HEK293 (cell line): Measurements from ENCODE around the gene SIRT4.
A peak's percentile ranks its signal among the peaks of the same experiment; 100 is the strongest.

Experiments
- CTCF ChIA-PET: fragments of 350-600 bp; formaldehyde crosslinking; extraction: SDS; loops from one replicate; lab custom pipeline; 2021; ENCODE audit warnings: antibody characterized with exemption; lab: Yijun Ruan, JAX
- POLR2A ChIA-PET: fragments of 300-600 bp; formaldehyde crosslinking; extraction: SDS; loops from one replicate; lab custom pipeline; 2020; ENCODE audit warnings: antibody characterized with exemption, inconsistent platforms; lab: Yijun Ruan, JAX
- H3K27ac ChIP-seq: fragments of 200-500 bp; sonication (Bioruptor generic); 2 replicates; pipeline ENCODE4 v1.5.1; 2014; ENCODE audit warnings: low read depth, low read length, control low read depth, inconsistent platforms; ENCODE audit errors: extremely low read depth
- H3K36me3 ChIP-seq, 2 experiments: fragments of 200-500 bp in 1 of 2; sonication (Bioruptor generic) in 1 of 2; 1 replicate in 1 of 2; 2 replicates in 1 of 2; pipeline ENCODE4 v1.5.1; 2014 to 2017; ENCODE audit warnings: inconsistent platforms in 2 of 2, low read length in 2 of 2; ENCODE audit not compliant: control insufficient read depth in 2 of 2, insufficient read depth in 1 of 2
- H3K4me1 ChIP-seq: fragments of 200-500 bp; sonication (Bioruptor generic); 2 replicates; pipeline ENCODE4 v1.5.1; 2014; ENCODE audit warnings: mild to moderate bottlenecking, low read length, inconsistent platforms; ENCODE audit not compliant: control insufficient read depth, insufficient read depth
- H3K4me3 ChIP-seq: 2 replicates; pipeline ENCODE4 v1.5.1; 2011; ENCODE audit warnings: low read depth, mild to moderate bottlenecking, control low read depth, low read length, moderate library complexity
- H3K9me3 ChIP-seq: fragments of 200-500 bp; sonication (Bioruptor generic); 2 replicates; pipeline ENCODE4 v1.5.1; 2014; ENCODE audit warnings: low read depth, low read length, inconsistent platforms; ENCODE audit not compliant: control insufficient read depth, insufficient read depth
- GLIS2 ChIP-seq: fragments of 450-650 bp; formaldehyde crosslinking; IDR thresholded peaks from 2 replicates; pipeline ENCODE4 v1.5.1; 2016; ENCODE audit warnings: missing biosample characterization, missing genetic modification characterization
- PRDM1 ChIP-seq: fragments of 450-650 bp; formaldehyde crosslinking; IDR thresholded peaks from 2 replicates; pipeline ENCODE4; 2016; ENCODE audit warnings: missing biosample characterization, missing genetic modification characterization
- ZBTB17 ChIP-seq: fragments of 450-650 bp; formaldehyde crosslinking; IDR thresholded peaks from 2 replicates; pipeline ENCODE4 v1.5.1; 2016; ENCODE audit warnings: missing biosample characterization, missing genetic modification characterization
- ZIC2 ChIP-seq: fragments of 450-650 bp; formaldehyde crosslinking; IDR thresholded peaks from 2 replicates; pipeline ENCODE4 v1.5.1; 2016; ENCODE audit warnings: missing biosample characterization, missing genetic modification characterization
- ZNF10 ChIP-seq: fragments of 450-650 bp; formaldehyde crosslinking; IDR thresholded peaks from 2 replicates; pipeline ENCODE4 v1.5.1; 2017; ENCODE audit warnings: missing biosample characterization, missing genetic modification characterization
- ZNF132 ChIP-seq: fragments of 450-650 bp; formaldehyde crosslinking; IDR thresholded peaks from 2 replicates; pipeline ENCODE4 v1.5.1; 2017; ENCODE audit warnings: missing biosample characterization, missing genetic modification characterization, borderline replicate concordance
- ZNF184 ChIP-seq: fragments of 450-650 bp; IDR thresholded peaks from 2 replicates; pipeline ENCODE4 v1.5.1; 2018; ENCODE audit warnings: missing biosample characterization, mild to moderate bottlenecking, missing genetic modification characterization
- ZNF23 ChIP-seq: fragments of 450-650 bp; formaldehyde crosslinking; IDR thresholded peaks from 2 replicates; pipeline ENCODE4 v1.5.1; 2016; ENCODE audit warnings: missing biosample characterization, missing genetic modification characterization, borderline replicate concordance
- ZNF324 ChIP-seq: fragments of 450-650 bp; formaldehyde crosslinking; IDR thresholded peaks from 2 replicates; pipeline ENCODE4 v1.5.1; 2016; ENCODE audit warnings: missing biosample characterization, missing genetic modification characterization
- ZNF335 ChIP-seq: fragments of 450-650 bp; formaldehyde crosslinking; conservative IDR thresholded peaks from 2 replicates; pipeline ENCODE4 v1.5.1; 2016; ENCODE audit warnings: missing biosample characterization, missing genetic modification characterization
- ZNF366 ChIP-seq: fragments of 450-650 bp; formaldehyde crosslinking; conservative IDR thresholded peaks from 2 replicates; pipeline ENCODE4 v1.5.1; 2016; ENCODE audit warnings: missing biosample characterization, missing genetic modification characterization
- ZNF37A ChIP-seq: fragments of 450-650 bp; IDR thresholded peaks from 2 replicates; pipeline ENCODE4 v1.5.1; 2018; ENCODE audit warnings: missing biosample characterization, missing genetic modification characterization
- ZNF600 ChIP-seq: fragments of 450-650 bp; formaldehyde crosslinking; IDR thresholded peaks from 2 replicates; pipeline ENCODE4 v1.5.1; 2016; ENCODE audit warnings: missing biosample characterization, missing genetic modification characterization
- TF ChIP-seq, protein P1 (sequence below): fragments of 450-650 bp; formaldehyde crosslinking; IDR thresholded peaks from 2 replicates; pipeline ENCODE4 v1.5.1; 2016; ENCODE audit warnings: missing biosample characterization, missing genetic modification characterization
- TF ChIP-seq, protein P2 (sequence below): fragments of 450-650 bp; formaldehyde crosslinking; IDR thresholded peaks from 2 replicates; pipeline ENCODE4 v1.5.1; 2016; ENCODE audit warnings: missing biosample characterization, missing genetic modification characterization, low read depth
- TF ChIP-seq, protein P3 (sequence below): fragments of 450-650 bp; formaldehyde crosslinking; IDR thresholded peaks from 2 replicates; pipeline ENCODE4 v1.5.1; 2016; ENCODE audit warnings: missing biosample characterization, missing genetic modification characterization
- TF ChIP-seq, protein P4 (sequence below): fragments of 450-650 bp; formaldehyde crosslinking; IDR thresholded peaks from 2 replicates; pipeline ENCODE4 v1.5.1; 2016; ENCODE audit warnings: missing biosample characterization, missing genetic modification characterization
- TF ChIP-seq, protein P5 (sequence below): fragments of 450-650 bp; formaldehyde crosslinking; IDR thresholded peaks from 2 replicates; pipeline ENCODE4 v1.5.1; 2016; ENCODE audit warnings: missing biosample characterization, missing genetic modification characterization
- TF ChIP-seq, protein P6 (sequence below): fragments of 450-650 bp; formaldehyde crosslinking; IDR thresholded peaks from 2 replicates; pipeline ENCODE4 v1.5.1; 2016; ENCODE audit warnings: missing biosample characterization, missing genetic modification characterization

SIRT4 gene

DNA sequence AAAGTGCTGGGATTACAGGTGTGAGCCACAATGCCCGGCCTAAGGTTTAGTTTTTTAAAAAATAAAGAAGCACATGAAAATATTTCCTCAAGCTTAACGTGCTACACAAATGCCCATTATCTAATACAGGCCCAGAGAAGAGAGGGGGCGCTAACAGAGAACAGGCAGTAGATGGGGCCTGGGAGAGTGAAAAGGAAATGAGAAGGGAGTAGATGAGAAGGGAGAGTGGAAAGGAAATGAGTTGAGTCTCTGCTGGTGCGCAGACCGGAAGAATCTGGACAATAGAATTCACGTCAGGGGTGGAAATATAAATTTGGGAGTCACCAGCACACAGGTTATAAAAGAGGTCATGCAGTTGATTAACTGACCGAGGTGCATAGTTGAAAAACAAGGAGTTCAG, 47.3 kb upstream of the SIRT4 start:
- ChIA-PET POLR2A (interaction anchor here (0.5 kb wide), 1 partner anchor 54 kb away, joined by 3 read pairs; the partner anchor contains the start of gene RPLP0), CTCF (interaction anchor here (0.5 to 16.4 kb wide), 6 partner anchors 8 to 29 kb away, joined by 3 to 581 read pairs (median 6); partner anchors contain the start of gene PXN)
- no peak overlapping the region for H3K27ac ChIP-seq
- no peak overlapping the region for H3K4me3 ChIP-seq
- peaks cover 5% of the 10 kb centered on the region; the same call in 1 of the 2 replicates for H3K4me1 ChIP-seq
- no peaks in the 10 kb centered on the region for H3K9me3 ChIP-seq
- TF ChIP-seq, protein P1, sequence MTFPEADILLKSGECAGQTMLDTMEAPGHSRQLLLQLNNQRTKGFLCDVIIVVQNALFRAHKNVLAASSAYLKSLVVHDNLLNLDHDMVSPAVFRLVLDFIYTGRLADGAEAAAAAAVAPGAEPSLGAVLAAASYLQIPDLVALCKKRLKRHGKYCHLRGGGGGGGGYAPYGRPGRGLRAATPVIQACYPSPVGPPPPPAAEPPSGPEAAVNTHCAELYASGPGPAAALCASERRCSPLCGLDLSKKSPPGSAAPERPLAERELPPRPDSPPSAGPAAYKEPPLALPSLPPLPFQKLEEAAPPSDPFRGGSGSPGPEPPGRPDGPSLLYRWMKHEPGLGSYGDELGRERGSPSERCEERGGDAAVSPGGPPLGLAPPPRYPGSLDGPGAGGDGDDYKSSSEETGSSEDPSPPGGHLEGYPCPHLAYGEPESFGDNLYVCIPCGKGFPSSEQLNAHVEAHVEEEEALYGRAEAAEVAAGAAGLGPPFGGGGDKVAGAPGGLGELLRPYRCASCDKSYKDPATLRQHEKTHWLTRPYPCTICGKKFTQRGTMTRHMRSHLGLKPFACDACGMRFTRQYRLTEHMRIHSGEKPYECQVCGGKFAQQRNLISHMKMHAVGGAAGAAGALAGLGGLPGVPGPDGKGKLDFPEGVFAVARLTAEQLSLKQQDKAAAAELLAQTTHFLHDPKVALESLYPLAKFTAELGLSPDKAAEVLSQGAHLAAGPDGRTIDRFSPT (tag by site-specific recombination), result no peak
- TF ChIP-seq ZNF37A (tag by site-specific recombination), result no peak
- TF ChIP-seq ZNF23, result no peak
- TF ChIP-seq PRDM1, result peak; percentile 64; the same call in 1 of the 2 replicates
- peaks cover 0 to 3% of the 10 kb centered on the region in 2 experiments; a peak in 2 of 3 replicates for H3K36me3 ChIP-seq

DNA sequence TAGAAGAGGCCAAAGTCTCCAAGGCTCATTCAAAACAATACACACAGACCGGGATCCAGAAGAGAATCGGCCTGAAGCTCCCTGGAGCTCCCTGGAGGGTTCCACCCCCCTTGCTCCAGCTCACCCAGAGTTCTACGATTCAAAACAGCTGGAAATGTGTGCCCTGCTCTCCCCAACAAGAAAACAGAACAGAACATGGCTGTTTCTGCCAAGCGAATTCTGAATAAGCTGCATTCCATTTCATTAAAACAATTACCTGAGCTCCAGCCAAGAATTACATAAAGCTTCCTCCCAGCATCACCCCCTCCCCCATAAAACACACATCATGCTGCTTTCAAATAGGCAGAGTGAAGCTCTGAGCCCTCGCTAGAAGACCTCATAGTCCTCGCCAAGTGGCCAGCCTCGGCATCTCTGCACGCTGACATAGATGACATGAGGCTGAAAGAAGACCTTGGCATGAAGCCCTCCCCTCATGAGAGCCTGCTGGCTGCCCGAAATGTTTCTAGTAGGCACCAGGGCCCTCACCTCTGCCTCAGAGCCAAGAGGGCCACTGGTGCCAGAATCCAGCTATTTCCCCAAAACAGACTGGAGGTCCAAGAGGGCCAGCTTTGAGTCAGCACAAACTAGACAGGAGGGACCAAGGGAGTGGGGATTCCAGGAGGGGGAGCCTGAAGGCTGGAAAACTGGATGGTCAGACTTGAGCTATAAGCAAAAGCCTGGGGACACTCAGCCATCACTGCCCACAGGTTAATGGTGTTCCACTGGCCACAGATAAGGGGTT, 44.9 kb upstream of the SIRT4 start:
- CTCF ChIA-PET, result interaction anchor here (0.7 to 16.4 kb wide), 7 partner anchors 8 to 1330 kb away, joined by 3 to 581 read pairs (median 7); partner anchors contain the start of gene PXN
- peaks cover 0 to 3% of the 10 kb centered on the region in 2 experiments; a peak in 2 of 3 replicates for H3K36me3 ChIP-seq
- POLR2A ChIA-PET, result interaction anchor here (0.8 to 2.3 kb wide), 8 partner anchors 8 to 140 kb away, joined by 3 to 16 read pairs (median 8); partner anchors contain the start of genes PXN, RNU4-2 and RPLP0
- H3K4me1 ChIP-seq, result peaks cover 5% of the 10 kb centered on the region; the same call in 1 of the 2 replicates
- H3K4me3 ChIP-seq, result no peak overlapping the region
- H3K9me3 ChIP-seq, result no peaks in the 10 kb centered on the region
- no peak overlapping the region for H3K27ac ChIP-seq
- TF ChIP-seq, protein P2, sequence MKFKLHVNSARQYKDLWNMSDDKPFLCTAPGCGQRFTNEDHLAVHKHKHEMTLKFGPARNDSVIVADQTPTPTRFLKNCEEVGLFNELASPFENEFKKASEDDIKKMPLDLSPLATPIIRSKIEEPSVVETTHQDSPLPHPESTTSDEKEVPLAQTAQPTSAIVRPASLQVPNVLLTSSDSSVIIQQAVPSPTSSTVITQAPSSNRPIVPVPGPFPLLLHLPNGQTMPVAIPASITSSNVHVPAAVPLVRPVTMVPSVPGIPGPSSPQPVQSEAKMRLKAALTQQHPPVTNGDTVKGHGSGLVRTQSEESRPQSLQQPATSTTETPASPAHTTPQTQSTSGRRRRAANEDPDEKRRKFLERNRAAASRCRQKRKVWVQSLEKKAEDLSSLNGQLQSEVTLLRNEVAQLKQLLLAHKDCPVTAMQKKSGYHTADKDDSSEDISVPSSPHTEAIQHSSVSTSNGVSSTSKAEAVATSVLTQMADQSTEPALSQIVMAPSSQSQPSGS, result no peak
- TF ChIP-seq GLIS2 (tag by site-specific recombination), result 0 out of 2 replicates have a peak, but pooled peaks have one; percentile 41
- TF ChIP-seq ZNF366, result 0 out of 2 replicates have a peak, but pooled peaks have one; percentile 20
- TF ChIP-seq, protein P3, sequence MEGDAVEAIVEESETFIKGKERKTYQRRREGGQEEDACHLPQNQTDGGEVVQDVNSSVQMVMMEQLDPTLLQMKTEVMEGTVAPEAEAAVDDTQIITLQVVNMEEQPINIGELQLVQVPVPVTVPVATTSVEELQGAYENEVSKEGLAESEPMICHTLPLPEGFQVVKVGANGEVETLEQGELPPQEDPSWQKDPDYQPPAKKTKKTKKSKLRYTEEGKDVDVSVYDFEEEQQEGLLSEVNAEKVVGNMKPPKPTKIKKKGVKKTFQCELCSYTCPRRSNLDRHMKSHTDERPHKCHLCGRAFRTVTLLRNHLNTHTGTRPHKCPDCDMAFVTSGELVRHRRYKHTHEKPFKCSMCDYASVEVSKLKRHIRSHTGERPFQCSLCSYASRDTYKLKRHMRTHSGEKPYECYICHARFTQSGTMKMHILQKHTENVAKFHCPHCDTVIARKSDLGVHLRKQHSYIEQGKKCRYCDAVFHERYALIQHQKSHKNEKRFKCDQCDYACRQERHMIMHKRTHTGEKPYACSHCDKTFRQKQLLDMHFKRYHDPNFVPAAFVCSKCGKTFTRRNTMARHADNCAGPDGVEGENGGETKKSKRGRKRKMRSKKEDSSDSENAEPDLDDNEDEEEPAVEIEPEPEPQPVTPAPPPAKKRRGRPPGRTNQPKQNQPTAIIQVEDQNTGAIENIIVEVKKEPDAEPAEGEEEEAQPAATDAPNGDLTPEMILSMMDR, result 0 out of 2 replicates have a peak, but pooled peaks have one; percentile 11
- TF ChIP-seq, protein P4, sequence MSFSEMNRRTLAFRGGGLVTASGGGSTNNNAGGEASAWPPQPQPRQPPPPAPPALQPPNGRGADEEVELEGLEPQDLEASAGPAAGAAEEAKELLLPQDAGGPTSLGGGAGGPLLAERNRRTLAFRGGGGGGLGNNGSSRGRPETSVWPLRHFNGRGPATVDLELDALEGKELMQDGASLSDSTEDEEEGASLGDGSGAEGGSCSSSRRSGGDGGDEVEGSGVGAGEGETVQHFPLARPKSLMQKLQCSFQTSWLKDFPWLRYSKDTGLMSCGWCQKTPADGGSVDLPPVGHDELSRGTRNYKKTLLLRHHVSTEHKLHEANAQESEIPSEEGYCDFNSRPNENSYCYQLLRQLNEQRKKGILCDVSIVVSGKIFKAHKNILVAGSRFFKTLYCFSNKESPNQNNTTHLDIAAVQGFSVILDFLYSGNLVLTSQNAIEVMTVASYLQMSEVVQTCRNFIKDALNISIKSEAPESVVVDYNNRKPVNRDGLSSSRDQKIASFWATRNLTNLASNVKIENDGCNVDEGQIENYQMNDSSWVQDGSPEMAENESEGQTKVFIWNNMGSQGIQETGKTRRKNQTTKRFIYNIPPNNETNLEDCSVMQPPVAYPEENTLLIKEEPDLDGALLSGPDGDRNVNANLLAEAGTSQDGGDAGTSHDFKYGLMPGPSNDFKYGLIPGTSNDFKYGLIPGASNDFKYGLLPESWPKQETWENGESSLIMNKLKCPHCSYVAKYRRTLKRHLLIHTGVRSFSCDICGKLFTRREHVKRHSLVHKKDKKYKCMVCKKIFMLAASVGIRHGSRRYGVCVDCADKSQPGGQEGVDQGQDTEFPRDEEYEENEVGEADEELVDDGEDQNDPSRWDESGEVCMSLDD (tag by site-specific recombination), result no peak
- no peak for TF ChIP-seq ZNF23
- TF ChIP-seq ZNF184, result no peak
- TF ChIP-seq ZNF10 (tag by site-specific recombination), result no peak
- 0 out of 2 replicates have a peak, but pooled peaks have one; percentile 26 for TF ChIP-seq ZNF600 (tag by site-specific recombination)
- TF ChIP-seq ZIC2, result peak; percentile 80
- TF ChIP-seq, protein P5, sequence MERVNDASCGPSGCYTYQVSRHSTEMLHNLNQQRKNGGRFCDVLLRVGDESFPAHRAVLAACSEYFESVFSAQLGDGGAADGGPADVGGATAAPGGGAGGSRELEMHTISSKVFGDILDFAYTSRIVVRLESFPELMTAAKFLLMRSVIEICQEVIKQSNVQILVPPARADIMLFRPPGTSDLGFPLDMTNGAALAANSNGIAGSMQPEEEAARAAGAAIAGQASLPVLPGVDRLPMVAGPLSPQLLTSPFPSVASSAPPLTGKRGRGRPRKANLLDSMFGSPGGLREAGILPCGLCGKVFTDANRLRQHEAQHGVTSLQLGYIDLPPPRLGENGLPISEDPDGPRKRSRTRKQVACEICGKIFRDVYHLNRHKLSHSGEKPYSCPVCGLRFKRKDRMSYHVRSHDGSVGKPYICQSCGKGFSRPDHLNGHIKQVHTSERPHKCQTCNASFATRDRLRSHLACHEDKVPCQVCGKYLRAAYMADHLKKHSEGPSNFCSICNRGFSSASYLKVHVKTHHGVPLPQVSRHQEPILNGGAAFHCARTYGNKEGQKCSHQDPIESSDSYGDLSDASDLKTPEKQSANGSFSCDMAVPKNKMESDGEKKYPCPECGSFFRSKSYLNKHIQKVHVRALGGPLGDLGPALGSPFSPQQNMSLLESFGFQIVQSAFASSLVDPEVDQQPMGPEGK (tag by site-specific recombination), result peak; percentile 29; the same call in 1 of the 2 replicates
- peak; percentile 52 for TF ChIP-seq ZNF335 (tag by site-specific recombination)
- TF ChIP-seq ZNF324 (tag by site-specific recombination), result no peak
- TF ChIP-seq ZBTB17 (tag by site-specific recombination), result peak; percentile 74
- TF ChIP-seq, protein P6, sequence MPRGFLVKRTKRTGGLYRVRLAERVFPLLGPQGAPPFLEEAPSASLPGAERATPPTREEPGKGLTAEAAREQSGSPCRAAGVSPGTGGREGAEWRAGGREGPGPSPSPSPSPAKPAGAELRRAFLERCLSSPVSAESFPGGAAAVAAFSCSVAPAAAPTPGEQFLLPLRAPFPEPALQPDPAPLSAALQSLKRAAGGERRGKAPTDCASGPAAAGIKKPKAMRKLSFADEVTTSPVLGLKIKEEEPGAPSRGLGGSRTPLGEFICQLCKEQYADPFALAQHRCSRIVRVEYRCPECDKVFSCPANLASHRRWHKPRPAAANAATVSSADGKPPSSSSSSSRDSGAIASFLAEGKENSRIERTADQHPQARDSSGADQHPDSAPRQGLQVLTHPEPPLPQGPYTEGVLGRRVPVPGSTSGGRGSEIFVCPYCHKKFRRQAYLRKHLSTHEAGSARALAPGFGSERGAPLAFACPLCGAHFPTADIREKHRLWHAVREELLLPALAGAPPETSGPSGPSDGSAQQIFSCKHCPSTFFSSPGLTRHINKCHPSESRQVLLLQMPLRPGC (tag by site-specific recombination), result no peak
- no peak for TF ChIP-seq ZNF132 (tag by site-specific recombination)
